GM21367 (cell line): ENCODE results near the gene FITM2.

ENCODE experiments used
- ATAC-seq: cut with Tn5 transposase; IDR thresholded peaks from one replicate; pipeline ENCODE4 v1.9.1; 2021; ENCODE audit not compliant: unreplicated experiment

The FITM2 gene

DNA sequence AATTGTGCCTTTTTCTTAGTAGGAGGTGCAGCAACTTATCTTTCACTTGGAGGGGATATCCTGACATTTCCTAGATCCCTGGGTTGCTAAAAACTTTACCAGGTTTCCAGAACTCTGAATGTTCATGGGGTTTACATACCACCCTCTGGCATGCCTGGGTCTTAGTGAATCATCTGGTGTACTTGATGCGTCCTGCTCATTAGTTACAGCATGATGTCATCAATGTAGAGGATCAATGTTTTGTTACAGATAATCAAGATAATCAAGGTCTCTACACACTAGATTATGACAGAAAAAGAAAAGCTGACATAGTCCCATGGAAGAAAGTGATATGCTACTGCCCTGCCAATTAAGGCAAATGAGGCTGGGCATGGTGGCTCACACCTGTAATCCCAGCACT, 27.0 kb downstream of the FITM2 start:
- ATAC-seq, result no peak

DNA sequence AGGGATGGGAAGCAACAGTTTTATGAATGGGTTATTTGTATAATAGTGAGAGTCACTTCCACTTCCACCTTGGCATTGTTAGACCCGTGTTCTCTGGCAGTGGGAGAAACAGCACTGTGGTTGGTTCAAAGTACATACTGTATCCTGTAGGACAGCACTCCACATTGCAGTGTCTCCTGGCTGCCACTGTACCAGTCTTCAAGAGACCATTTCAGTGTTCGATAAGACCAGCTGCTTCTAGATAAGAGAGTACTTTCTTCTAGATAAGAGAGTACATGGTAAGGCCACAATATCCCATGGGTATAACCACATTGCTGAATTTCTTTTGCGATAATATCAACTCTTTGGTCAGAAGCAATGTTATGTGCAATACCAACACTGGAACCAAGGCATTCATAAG, 28.8 kb downstream of the FITM2 start:
- ATAC-seq, result no peak

GRCh38 chr20:44280387-44280786, 30.6 kb downstream of the FITM2 start:
- no peak for ATAC-seq

DNA sequence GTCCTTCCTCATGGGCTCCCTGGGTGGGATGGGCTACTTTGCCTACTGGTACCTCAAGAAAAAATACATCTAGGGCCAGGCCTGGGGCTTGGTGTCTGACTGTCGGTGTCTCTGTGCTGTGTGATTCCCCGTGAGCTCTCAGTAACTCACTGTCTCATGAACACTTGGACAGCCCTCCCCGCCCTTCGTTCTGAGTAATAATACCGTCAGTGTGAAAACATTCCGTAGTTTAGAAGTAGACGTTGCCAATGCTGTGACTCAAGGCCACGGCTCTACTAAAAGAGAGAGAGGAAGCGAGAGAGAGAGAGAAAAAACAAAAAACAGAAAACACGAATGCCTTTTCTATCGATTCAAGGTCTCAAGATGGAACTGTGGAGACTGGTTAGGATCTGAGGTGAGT, 31.8 kb downstream of the FITM2 start:
- ATAC-seq, result no peak

- no peak for ATAC-seq
Observed at GRCh38 chr20:44274303-44275017, 36.5 kb downstream of the FITM2 start.

- no peak for ATAC-seq
Observed at GRCh38 chr20:44273231-44274215, 37.5 kb downstream of the FITM2 start.

GRCh38 chr20:44271915-44272663, 38.9 kb downstream of the FITM2 start:
- no peak for ATAC-seq

DNA sequence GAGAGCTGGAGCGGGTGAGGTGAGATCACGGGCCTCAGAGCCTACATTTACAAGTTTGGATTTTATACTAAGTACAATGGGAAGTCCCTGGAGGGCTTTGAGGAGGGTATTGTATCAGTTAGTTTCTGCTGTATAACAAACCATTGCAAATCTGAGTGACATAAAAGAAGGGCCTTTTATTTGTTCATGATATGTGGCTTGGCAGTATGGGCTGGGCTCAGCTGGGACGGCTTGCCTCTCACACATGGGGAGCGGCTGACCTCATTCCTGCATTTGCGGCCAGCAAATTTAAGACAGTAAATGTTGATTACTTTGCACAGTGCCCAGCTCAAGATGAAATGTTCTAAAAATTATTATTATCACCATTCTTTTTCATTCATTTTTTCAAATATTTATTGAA, 42.2 kb downstream of the FITM2 start:
- no peak for ATAC-seq

GRCh38 chr20:44264287-44264686, 46.7 kb downstream of the FITM2 start:
- ATAC-seq, result no peak

DNA sequence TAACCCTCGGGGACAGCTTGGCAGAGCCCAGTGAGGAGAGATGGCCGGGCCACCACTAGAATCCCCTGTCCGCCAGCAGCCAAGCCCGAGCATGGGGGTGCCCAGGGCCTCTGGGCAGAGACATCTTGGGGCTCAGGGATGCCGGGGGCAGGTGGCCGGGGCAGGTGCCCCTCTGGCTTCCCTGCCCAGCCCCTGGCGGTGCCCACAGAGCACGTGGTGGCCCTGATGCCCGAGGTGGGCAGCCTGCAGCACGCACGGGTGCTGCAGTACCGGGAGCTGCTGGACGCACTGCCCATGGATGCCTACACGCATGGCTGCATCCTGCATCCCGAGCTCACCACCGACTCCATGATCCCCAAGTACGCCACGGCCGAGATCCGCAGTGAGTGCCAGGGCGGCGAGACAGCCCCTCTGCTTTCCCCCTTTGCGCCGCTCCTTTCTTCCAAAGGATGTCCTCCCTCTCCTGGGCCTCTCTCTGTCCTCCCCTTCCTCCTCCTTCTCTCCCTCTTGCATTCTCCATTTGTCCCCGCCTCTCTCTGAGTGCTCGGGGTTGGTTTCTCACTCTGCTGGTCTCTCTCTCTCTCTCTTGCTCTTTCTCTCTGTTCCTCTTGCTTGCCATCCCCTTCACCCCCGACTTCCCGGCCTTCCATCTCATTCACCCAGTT, 52.6 kb downstream of the FITM2 start:
- ATAC-seq, result no peak

- ATAC-seq, result no peak
Observed at GRCh38 chr20:44256961-44257360, 54.0 kb downstream of the FITM2 start.

DNA sequence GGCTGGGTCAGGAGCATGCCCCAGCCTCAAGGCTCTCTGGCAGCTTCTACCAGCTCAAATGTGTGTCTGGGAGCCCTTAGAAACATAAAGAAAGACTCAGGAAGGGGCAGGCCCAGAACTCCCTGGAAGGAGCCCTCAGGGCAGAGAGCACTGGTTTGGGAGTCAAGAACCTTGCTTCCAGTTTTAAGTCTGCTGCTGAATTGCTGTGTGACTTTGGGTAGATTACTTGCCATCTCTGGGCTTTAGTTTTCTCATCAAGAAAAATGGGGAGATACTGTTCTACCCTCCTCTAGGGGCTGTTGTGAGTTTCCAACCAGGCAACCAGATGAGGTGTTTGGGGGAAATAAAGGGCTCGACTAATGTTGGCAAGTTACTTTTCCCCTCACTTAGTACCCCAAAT, 55.1 kb downstream of the FITM2 start:
- no peak for ATAC-seq

DNA sequence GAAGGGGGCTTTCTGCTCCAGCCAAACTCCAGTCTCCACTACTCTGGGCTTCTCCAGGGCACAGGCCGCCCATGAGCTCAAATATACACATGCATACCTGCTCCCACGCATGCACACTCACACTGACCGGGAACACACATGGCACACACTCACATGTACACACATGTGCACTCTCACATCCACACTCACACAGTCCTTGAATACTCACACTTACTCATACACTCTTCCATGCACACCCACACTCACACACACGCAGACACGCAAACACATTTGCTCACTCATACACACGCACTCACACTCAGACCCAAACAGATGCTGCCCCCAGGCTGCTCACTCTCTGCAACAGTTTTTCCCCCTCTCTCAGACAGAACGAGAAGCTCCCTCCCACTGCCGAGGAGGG, 56.9 kb downstream of the FITM2 start:
- ATAC-seq, result no peak

- ATAC-seq, result no peak
Observed at GRCh38 chr20:44253528-44253927, 57.5 kb downstream of the FITM2 start.
